Measurements from ENCODE around the gene KRTAP10-3. TPM values are rescaled to one million over a fixed set of nuclear protein-coding genes. Genes with fewer than 3 reads are reported as not detected.

The KRTAP10-3 gene
- total RNA-seq, 1 experiment from 2014 or later = not detected

- TF ChIP-seq ELF1 (IDR thresholded peaks at IDR 0.05; ENCODE audit: borderline replicate concordance, low read depth) (no peak), REST (IDR thresholded peaks at IDR 0.05; ENCODE audit: low read depth) (no peak)
These were observed 10.8 kb downstream of the KRTAP10-3 start (continued) for GRCh38 chr21:44547656-44548331.

DNA sequence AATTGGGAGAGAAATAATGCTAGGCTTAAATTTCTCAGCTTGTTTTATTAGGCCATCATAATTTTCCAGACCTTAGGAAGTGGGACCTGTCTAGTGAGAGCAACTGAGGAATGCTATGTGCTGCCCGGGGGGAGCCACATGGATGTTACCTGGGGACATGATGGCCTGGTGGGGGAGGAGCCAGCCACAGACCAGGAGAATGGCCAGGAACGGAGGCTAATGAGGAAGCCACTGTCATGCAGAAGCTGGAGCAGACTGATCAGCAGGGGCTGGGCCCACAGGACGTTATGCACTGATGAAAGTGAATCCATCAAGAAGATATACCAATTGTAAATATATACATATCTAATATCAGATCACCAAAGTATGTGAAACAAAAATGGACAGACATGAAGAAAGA, 14.0 kb downstream of the KRTAP10-3 start:
- H3K79me2 ChIP-seq (ENCODE audit: insufficient read depth, low read length) = no peaks in the 10 kb centered on the region
- no peak overlapping the region for H2AFZ ChIP-seq (ENCODE audit: low read depth, low read length, poor library complexity, severe bottlenecking)
- ATAC-seq (no peak), DNase-seq (ENCODE audit: low read depth, low spot score) (no peak)
- no peak overlapping the region for H3K27ac ChIP-seq (ENCODE audit: low read depth, low read length)
- H4K20me1 ChIP-seq (ENCODE audit: insufficient read depth) = no peaks in the 10 kb centered on the region
- intact Hi-C loops (cut with micrococcal nuclease) = no loop called here
- no peak overlapping the region for H3K4me3 ChIP-seq (replicated peaks in 1 of 2; ENCODE audit: low read depth in 1 of 2, low read length in 2 of 2)
- RAD21 ChIA-PET (ENCODE audit: low non-redundant PET in 1 of 2, low total read pairs in 2 of 2, uncharacterized antibody in 2 of 2, unreplicated experiment in 2 of 2) = no interaction called here
- CTCF ChIA-PET = no interaction called here
- H3K27me3 ChIP-seq (ENCODE audit: insufficient read depth, low read length) = no peaks in the 10 kb centered on the region
- H3K36me3 ChIP-seq (ENCODE audit: control insufficient read depth in 1 of 2, insufficient read depth in 2 of 2, low read length in 2 of 2) = no peaks in the 10 kb centered on the region
- no peak for TF ChIP-seq ZBTB33 (IDR thresholded peaks at IDR 0.05; ENCODE audit: extremely low read depth, insufficient replicate concordance, low read length)
- TF ChIP-seq CBX3 (IDR thresholded peaks at IDR 0.05; ENCODE audit: low read depth) = no peak
- no peak for TF ChIP-seq SIN3A (IDR thresholded peaks at IDR 0.05; ENCODE audit: low read depth)
- TF ChIP-seq YY1 (IDR thresholded peaks at IDR 0.05; ENCODE audit: extremely low read depth, insufficient replicate concordance, low read depth, low read length) = no peak
- no peak for TF ChIP-seq ELF1 (IDR thresholded peaks at IDR 0.05; ENCODE audit: borderline replicate concordance, low read depth)
- no peak for TF ChIP-seq TCF7L2 (IDR thresholded peaks at IDR 0.05; ENCODE audit: borderline replicate concordance, extremely low read depth, insufficient read depth, insufficient read length)
- no peak for TF ChIP-seq EGR1 (IDR thresholded peaks at IDR 0.05; ENCODE audit: low read depth)
- no peak for TF ChIP-seq MAX (IDR thresholded peaks at IDR 0.05)
- TF ChIP-seq POLR2A (IDR thresholded peaks at IDR 0.05; ENCODE audit: borderline replicate concordance, extremely low read depth, insufficient read depth, insufficient read length) = no peak
- TF ChIP-seq CEBPB (IDR thresholded peaks at IDR 0.05; ENCODE audit: low read depth) = no peak
- TF ChIP-seq POLR2AphosphoS5 (IDR thresholded peaks at IDR 0.05; ENCODE audit: low read depth, low read length) = no peak
- no peak for TF ChIP-seq SP1 (IDR thresholded peaks at IDR 0.05; ENCODE audit: low read depth)
- no peak for TF ChIP-seq EZH2 (IDR thresholded peaks at IDR 0.05)
- no peak for TF ChIP-seq ZFX (IDR thresholded peaks at IDR 0.05)
- H3K4me2 ChIP-seq (ENCODE audit: low read length) = no peak overlapping the region
- no peaks in the 10 kb centered on the region for H3K4me1 ChIP-seq (ENCODE audit: control insufficient read depth in 1 of 2, insufficient read depth in 2 of 2, low read length in 2 of 2)
- H3K9me3 ChIP-seq (ENCODE audit: control insufficient read depth in 1 of 2, insufficient read depth in 1 of 2, low read depth in 1 of 2, low read length in 2 of 2) = peaks cover 7 to 24% of the 10 kb centered on the region in 2 experiments
- BruUV-seq (replicated peaks) = no TSS peak
- H3K9ac ChIP-seq (ENCODE audit: low read length) = no peak overlapping the region
- no peaks in the 10 kb centered on the region for H3K9me2 ChIP-seq (ENCODE audit: insufficient read depth)
- POLR2A ChIA-PET = no interaction called here
